Measurements from ENCODE around the gene WDR37.
"Not testable (repeated sequence)": the region's sequence is repeated elsewhere in the genome, so short reads cannot be mapped to it uniquely, and the experiment has no call there.

WDR37 gene

GRCh38 chr10:1041514-1041913 lies 14.7 kb upstream of the WDR37 start:
- DNase-seq (ENCODE audit: low read depth): no peak

GRCh38 chr10:1043532-1043995 lies 12.6 kb upstream of the WDR37 start:
- no peak for DNase-seq (ENCODE audit: low read depth)

- DNase-seq (ENCODE audit: low read depth): no peak
Observed at GRCh38 chr10:1044146-1044545, 12.0 kb upstream of the WDR37 start.

DNA sequence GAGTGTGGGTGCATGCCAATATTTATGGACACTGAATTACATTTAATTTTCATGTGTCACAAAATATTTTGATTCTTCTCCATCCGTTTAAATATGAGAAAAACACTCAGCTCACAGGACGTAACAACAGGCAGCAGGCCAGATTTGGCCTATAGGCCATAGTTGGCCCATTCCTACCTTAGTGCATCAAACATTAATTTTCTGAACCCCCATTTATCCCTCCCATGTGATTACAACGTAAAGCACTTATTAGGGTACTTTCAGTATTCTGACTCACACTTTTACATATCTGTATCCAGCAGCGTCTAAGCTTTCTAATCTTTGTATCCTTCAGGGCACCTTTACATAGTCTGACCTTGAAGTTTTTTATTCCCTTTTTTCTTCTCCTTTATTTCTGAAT lies 11.2 kb upstream of the WDR37 start:
- no peak for DNase-seq (ENCODE audit: low read depth)

DNA sequence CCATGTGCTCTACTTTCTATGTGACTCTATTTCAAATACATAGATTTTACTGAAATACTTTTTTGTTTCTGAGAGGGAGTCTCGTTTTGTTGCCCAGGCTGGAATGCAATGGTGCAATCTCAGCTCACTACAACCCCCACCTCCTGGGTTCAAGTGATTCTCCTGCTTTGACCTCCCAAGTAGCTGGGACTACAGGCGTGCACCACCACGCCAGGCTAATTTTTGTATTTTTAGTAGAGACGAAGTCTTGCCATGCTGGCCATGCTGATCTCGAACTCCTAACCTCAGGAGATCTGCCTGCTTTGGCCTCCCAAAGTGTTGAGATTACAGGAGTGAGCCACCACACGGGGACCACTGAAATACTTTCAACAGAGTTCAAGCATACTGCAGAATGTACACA lies 10.8 kb upstream of the WDR37 start:
- no peak for DNase-seq (ENCODE audit: low read depth)

- no peak for DNase-seq (ENCODE audit: low read depth)
Observed at GRCh38 chr10:1047937-1048336, 8.2 kb upstream of the WDR37 start.

DNA sequence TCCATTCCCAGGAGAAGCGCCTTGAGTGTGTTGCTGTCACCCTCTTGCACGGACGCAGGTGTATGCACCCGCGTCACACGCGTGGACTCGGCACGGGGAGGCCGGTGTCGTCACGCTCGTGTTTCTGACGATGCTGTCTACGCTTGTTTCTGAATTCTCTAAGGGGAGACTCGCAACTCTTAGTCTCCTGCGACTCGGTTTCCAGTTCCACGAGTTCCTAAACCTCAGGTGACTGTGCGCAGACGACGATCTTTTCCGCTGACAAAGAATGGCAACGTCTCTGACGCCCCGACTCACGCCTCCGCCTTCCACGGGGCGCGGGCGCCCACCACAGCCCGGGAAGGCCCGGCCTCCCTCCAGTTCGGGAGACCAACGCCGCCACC lies 7.8 kb upstream of the WDR37 start:
- peak; percentile 56 for DNase-seq (ENCODE audit: low read depth)

DNA sequence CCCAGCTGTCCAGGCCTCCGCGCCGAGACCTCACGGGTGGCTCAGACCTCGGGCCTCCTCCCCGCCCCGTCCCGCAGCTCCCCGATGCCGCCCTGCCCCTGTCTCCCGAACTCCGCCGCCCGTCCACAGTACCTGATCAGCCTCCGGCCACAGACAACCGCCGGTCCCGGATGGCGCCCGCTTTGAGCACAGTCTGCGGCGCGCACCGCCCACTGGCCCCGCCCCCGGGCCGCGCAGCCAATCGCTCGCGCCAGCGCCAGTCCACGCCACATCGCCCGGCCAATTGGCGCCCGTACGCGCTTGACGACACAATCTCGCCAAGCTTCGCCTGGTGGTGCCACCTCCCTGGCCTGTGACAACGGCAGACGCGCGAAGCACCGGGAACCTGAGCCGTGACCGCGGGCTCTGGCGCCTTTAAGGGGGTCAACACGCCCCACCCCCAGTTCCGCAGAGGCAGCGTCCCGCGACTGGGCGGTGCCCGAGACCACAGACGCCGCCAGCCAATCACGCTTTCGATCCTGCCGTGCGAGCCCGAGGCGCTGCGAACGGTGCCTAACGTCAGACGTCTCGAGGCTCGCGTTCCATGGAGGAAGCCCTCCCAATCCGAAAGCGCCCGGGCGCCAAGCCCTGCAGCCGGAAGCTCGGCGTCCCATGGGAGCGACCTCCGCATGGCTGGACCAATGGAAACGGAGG lies 7.3 kb upstream of the WDR37 start, which contains the start of gene IDI1:
IDI1 (minus strand) TSS at position 388 of the 693 bp plus-strand sequence; CDS start at position 272, 116 bp downstream.
- DNase-seq (ENCODE audit: low read depth): peak; percentile 97

DNA sequence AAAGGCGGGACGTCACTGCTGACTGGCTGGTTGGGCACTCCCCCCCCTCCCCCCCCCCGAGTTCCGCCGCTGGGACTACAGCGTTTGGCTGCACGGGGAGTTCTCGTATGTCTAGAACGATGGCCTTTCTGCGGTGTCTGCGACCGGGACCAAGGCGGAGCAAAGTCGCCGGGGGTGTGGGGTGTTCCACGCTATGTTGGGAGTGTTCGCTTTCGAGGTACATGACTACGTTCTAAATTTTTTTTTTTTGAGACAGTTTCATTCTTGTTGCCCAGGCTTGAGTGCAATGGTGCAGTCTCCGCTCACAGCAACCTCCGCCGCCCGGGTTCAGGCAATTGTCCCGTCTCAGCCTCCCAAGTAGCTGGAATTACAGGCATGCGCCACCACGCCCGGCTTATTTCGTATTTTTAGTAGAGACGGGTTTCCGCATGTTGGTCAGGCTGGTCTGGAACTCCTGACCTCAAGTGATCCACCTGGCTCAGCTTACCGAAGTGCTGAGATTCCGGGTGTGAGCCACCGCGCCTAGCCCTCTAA lies 6.7 kb upstream of the WDR37 start:
- DNase-seq (ENCODE audit: low read depth): no peak

GRCh38 chr10:1050145-1050544 lies 6.0 kb upstream of the WDR37 start:
- DNase-seq (ENCODE audit: low read depth): no peak

- DNase-seq (ENCODE audit: low read depth): peak; percentile 40
Observed at GRCh38 chr10:1050554-1050953, 5.6 kb upstream of the WDR37 start.

- no peak for DNase-seq (ENCODE audit: low read depth)
Observed at GRCh38 chr10:1054684-1055083, 1.5 kb upstream of the WDR37 start.

DNA sequence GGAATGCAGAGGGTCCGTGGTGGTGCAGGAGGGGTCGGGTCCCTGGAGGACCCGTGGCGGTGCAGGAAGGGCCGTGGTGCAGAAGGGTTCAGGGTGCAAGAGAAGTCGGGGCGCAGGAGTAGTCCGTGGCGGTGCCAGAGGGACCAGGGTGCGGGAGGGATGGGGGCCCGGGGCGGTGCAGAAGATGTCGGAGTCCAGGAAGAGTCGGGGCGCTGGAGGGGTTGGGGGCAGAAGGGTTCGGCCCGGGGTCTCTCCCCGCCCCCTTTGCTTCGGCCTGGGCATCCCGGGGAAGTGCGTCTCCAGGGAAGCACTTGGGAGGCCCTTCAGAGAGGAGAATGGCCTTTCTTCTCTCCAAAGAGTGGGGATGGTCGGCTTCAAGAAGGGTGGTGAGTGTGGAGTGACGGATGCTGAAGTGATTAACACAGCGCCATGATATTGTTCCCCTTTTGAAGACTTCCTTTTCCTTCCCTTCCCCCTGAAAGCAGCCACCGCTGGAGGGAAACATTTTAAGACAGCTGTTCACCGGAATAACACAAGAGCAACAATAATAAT lies 997 bp downstream of the WDR37 start:
- DNase-seq (ENCODE audit: low read depth): no peak

- DNase-seq (ENCODE audit: low read depth): no peak
Observed at GRCh38 chr10:1058017-1058416, 1.8 kb downstream of the WDR37 start.

GRCh38 chr10:1059902-1060301 lies 3.7 kb downstream of the WDR37 start:
- DNase-seq (ENCODE audit: low read depth): no peak

DNA sequence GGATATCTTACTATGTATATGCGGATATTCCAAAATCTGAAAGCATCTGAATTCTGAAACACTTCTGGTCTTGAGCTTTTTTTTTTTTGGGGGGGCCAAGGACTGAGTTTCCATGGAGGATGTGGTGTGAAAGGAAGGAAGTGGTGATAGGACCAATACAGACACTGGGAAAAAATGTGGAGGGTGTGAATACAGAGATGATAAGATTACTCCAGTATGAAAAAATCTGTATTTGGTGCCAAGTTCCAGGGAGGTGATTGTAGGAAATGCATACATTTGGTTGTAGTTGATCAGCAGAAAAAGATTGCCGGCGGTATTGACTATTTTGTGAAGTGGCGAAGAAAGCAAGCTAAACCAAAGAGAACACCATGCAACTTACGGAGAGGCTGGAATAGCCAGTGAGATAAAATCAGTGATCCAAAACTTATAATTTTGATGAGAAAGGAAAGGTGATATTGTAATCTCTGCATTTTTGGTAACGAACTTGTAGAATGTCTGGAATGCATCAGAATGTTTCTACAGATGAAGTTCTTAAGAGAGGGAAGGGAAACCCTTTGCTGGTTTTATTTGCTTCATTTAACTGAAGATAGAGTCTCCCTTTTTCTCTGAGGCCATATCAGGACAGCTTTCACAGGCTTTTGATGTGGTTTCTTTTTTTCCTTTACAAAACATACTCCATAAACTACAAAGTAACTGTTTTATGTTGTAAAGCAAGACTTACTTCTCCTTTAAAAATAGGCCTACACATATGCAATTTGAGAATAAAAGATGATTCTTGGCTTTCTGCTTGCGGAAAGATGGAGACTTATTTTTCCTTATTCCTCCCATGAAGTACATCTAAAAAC lies 6.0 kb downstream of the WDR37 start:
- no peak for DNase-seq (ENCODE audit: low read depth)

DNA sequence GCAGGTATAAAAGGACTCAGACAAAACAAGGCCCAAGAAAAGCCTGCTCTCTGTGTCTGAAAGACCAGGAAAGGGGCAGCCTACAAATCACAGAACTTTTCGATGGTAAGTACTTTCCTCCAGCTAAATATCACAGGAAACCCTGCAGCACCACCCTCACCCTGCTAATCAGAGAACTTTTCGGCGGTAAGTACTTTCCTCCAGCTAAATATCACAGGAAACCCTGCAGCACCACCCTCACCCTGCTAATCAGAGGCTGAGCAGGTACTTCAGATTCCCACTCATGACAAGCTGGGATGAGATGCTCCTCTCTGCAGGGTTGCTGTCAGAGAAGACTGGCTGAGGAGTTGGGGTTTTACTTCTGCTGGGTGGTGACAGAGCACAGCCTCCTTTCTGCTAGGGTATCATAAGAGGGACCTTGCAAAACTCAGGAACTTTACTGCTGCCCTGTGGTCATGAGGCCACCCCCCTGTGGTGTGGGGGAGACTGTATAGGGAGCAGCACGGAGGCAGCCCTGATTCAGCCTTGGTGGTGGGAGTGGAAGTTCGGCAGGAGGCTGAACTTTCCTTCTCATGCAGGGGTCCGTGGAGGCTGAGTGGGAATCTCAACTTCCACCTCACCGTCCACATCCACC lies 7.2 kb downstream of the WDR37 start:
- DNase-seq (ENCODE audit: low read depth): peak; percentile 25

DNA sequence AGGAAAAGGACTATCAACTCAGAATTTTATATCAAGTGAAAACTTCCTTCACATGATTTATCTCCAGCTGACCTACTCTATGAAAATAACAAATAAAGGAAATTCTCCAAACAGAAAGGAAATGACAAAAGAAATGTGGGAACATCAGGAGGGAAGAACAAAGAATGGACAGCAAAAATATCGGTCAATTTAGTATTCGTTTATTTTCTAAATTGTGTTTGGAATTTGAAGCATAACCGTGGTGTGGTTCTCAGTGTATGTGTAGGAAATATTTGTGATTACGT lies 8.7 kb downstream of the WDR37 start:
- DNase-seq (ENCODE audit: low read depth): no peak

- DNase-seq (ENCODE audit: low read depth): not testable (repeated sequence)
Observed at GRCh38 chr10:1066734-1067133, 10.5 kb downstream of the WDR37 start.

- DNase-seq (ENCODE audit: low read depth): no peak
Observed at GRCh38 chr10:1068380-1069361, 12.5 kb downstream of the WDR37 start.

- DNase-seq (ENCODE audit: low read depth): no peak
Observed at GRCh38 chr10:1070919-1071318, 14.7 kb downstream of the WDR37 start.

All from T-helper 22 cell (primary cell).